Right lobe of liver (tissue), 6 donors: ENCODE measurements around the gene CEACAM19. TPM values are rescaled to one million over a fixed set of nuclear protein-coding genes. Genes with fewer than 3 reads are reported as not detected.
A peak's percentile ranks its signal among the peaks of the same experiment; 100 is the strongest.
"Not testable (repeated sequence)": the region's sequence is repeated elsewhere in the genome, so short reads cannot be mapped to it uniquely, and the experiment has no call there.

ENCODE experiments used
- ATAC-seq, 4 donors: fragments of 200-7000 bp; cut with Tn5 transposase; one replicate each; pipeline ENCODE4 v1.9.1; 2020; ENCODE audit warnings: mild to moderate bottlenecking in 4 of 4, moderate library complexity in 4 of 4
- DNase-seq, 3 donors: peaks; one replicate each; pipeline ENCODE4 v3.0.0-alpha.2; 2020
- H3K27ac ChIP-seq, 3 donors: fragments of 200-600 bp; one replicate each; pipeline ENCODE4 v1.8.0; 2022
- H3K27me3 ChIP-seq, 2 donors: fragments of 200-600 bp; one replicate each; pipeline ENCODE4 v1.8.0; 2022
- H3K36me3 ChIP-seq, 4 donors: fragments of 200-600 bp; sonication (generic) in 1 of 4; one replicate each; pipeline versions ENCODE4 v1.5.1 to v1.8.0; 2017 to 2022; ENCODE audit warnings: control low read depth in 1 of 4
- H3K4me1 ChIP-seq, 4 donors: fragments of 200-600 bp; sonication (generic) in 1 of 4; one replicate each; pipeline versions ENCODE4 v1.5.1 to v1.8.0; 2017 to 2022; ENCODE audit warnings: control low read depth in 1 of 4
- H3K4me3 ChIP-seq, 3 donors: fragments of 200-600 bp; one replicate each; pipeline ENCODE4 v1.8.0; 2022
- H3K9me3 ChIP-seq, 4 donors: fragments of 200-600 bp; sonication (generic) in 1 of 4; one replicate each; pipeline versions ENCODE4 v1.5.1 to v1.8.0; 2017 to 2022; ENCODE audit warnings: control low read depth in 1 of 4
- CTCF ChIP-seq, 4 donors: fragments of 200-600 bp in 3 of 4; fragments of 450-650 bp in 1 of 4; IDR thresholded peaks; one replicate each; pipeline versions ENCODE4 v1.5.1 to v1.8.0; 2016 to 2022; ENCODE audit warnings: antibody characterized with exemption in 4 of 4, mild to moderate bottlenecking in 2 of 4
- POLR2A ChIP-seq: fragments of 450-650 bp; IDR thresholded peaks from one replicate; pipeline ENCODE4 v1.6.1; 2017; ENCODE audit warnings: antibody characterized with exemption, mild to moderate bottlenecking
- WGBS: methylation state at CpG from one replicate; pipeline ENCODE4 v1.1.6; 2018; ENCODE audit warnings: low coverage, low lambda C conversion rate; ENCODE audit not compliant: insufficient coverage; ENCODE audit errors: missing lambda C conversion rate; 5-methylcytosine and 5-hydroxymethylcytosine counted together
- intact Hi-C, 2 donors: fragments of 100-400 bp; cut with DNase I; formaldehyde crosslinking; loops; one replicate each; pipeline versions ENCODE4 v1.11.2 to v1.14.1; 2022
- total RNA-seq, 6 experiments: library from RNA; depleted of rRNA in 2 of 6; stranded (reverse); fragments of >200 nt in 2 of 6; fragmentation: NEBNext Ultra II Directional in 3 of 6; extraction: Animal tissue kit (Norgen Biotek cat#: 25700) in 3 of 6; gene quantifications; one replicate each; pipeline versions ENCODE4 v1.1.0 to v1.2.4, GENCODE V29; 2016 to 2023
- donor health status: DM: no; HTN: yes; CAD: no.
- donor health status: DM: no; HTN: no; CAD: no.
- donor health status: DM: no; HTN: no; CAD: no.
- donor health status: DM: no; HTN: yes; CAD: no.
- donor health status: DM: no; HTN: yes; CAD: no.

CEACAM19 gene
- total RNA-seq, 6 experiments from 2014 or later, result 3.3 to 9.0 (median 4.5) TPM

DNA sequence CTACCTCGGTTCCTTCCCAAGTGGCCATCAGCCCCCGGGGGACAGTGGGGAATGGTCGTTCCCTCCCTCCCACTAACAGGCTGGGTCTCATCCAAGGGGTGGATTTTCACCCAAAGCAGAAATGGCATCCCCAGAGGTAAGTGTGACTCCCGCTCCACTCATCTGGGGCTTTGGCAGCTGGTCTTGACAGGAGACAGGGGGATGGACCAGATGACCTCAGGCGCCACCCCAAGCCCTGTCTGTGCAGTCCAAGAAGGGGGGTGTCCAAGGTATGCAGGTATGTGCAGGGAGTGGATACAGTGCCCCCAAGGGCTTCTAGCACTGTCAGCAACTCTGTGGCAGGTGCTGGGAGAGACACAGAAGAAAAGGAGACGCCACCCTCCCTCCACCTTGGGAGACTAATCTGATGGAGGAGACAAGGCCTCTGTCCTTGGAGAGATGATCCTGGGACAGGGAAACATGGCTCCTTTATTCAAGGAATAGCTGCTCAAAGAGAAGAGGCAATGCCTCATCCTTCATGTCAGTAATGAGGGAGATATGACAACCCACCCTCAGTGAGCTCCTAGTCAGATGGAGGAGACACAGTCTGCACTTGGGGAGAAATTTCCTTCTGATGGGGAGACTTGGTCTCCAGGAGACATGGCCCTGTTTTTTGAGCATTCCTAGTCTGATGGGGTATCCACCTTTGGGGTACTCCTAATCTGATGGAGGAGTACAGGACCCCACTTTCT is 35.4 kb downstream of the CEACAM19 start:
- Histone ChIP-seq H3K36me3 (no peaks in the 10 kb centered on the region), H3K4me3 (no peak overlapping the region), H3K9me3 (no peaks in the 10 kb centered on the region), H3K27me3 (no peaks in the 10 kb centered on the region), H3K4me1 (no peaks in the 10 kb centered on the region), H3K27ac (no peak overlapping the region)
- TF ChIP-seq POLR2A (no peak), CTCF (IDR thresholded peaks at IDR 0.05) (no peak)
- ATAC-seq (no peak), DNase-seq (no peak)
- intact Hi-C loops, result no loop called here
- WGBS, result 80% methylated on average over 1 of the region's 6 CpGs

DNA sequence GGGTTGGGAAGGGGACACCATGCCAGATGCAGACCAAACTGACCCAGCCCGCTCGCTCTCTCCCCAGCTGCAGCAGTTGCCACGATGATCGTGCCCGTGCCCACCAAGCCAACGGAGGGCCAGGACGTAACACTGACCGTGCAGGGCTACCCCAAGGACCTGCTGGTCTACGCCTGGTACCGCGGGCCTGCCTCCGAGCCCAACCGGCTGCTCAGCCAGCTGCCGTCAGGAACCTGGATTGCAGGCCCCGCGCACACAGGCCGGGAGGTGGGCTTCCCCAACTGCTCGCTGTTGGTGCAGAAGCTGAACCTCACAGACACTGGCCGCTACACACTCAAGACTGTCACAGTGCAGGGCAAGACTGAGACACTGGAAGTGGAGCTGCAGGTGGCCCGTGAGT is 36.5 kb downstream of the CEACAM19 start:
- Histone ChIP-seq H3K4me1 (no peaks in the 10 kb centered on the region), H3K9me3 (no peaks in the 10 kb centered on the region), H3K27ac (no peak overlapping the region), H3K4me3 (no peak overlapping the region), H3K36me3 (no peaks in the 10 kb centered on the region), H3K27me3 (no peaks in the 10 kb centered on the region)
- TF ChIP-seq CTCF (IDR thresholded peaks at IDR 0.05) (no peak), POLR2A (no peak)
- WGBS, result 97% methylated on average over 9 of the region's 20 CpGs
- intact Hi-C loops, result no loop called here
- ATAC-seq (no peak), DNase-seq (no peak)

GRCh38 chr19:44708940-44709339 is 37.7 kb downstream of the CEACAM19 start:
- no peaks in the 10 kb centered on the region for H3K9me3 ChIP-seq
- no peak overlapping the region for H3K4me3 ChIP-seq
- intact Hi-C loops, result no loop called here
- DNase-seq (no peak), ATAC-seq (no peak)
- no CpG with 5 or more reads among the region's 5 CpGs for WGBS
- H3K27me3 ChIP-seq, result no peaks in the 10 kb centered on the region
- H3K4me1 ChIP-seq, result no peaks in the 10 kb centered on the region
- TF ChIP-seq CTCF (IDR thresholded peaks at IDR 0.05), result no peak
- TF ChIP-seq POLR2A, result no peak
- no peak overlapping the region for H3K27ac ChIP-seq
- H3K36me3 ChIP-seq, result no peaks in the 10 kb centered on the region

DNA sequence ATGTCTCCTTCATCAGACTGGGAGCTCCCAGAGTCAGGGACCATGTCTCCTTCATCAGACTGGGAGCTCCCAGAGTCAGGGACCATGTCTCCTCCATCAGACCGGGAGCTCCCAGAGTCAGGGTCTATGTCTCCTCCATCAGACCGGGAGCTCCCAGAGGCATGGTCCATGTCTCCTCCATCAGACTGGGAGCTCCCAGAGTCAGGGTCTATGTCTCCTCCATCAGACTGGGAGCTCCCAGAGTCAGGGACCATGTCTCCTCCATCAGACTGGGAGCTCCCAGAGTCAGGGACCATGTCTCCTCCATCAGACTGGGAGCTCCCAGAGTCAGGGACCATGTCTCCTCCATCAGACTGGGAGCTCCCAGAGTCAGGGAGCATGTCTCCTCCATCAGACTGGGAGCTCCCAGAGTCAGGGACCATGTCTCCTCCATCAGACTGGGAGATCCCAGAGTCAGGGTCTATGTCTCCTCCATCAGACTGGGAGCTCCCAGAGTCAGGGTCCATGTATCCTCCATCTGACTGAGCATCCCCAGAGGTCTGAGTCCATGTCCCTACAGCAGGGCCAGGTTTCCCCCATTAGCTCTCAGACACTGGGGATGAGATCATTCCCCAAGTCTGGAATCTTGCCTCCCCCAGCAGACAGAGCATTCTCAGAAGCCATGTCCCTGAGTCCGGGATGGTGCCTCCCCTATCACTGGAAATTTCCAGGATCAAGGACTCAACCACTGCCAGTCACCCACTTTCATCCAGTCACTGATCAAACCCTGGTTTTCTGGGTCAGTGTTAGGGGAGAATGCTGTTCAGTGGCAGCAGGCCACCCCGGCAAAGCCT is 38.4 kb downstream of the CEACAM19 start:
- DNase-seq, H3K4me3 ChIP-seq, ATAC-seq, H3K4me1 ChIP-seq, H3K36me3 ChIP-seq, intact Hi-C loops, H3K27ac ChIP-seq, H3K9me3 ChIP-seq, H3K27me3 ChIP-seq: not testable (repeated sequence)
- WGBS, result 100% methylated on average over 1 of the region's 4 CpGs

DNA sequence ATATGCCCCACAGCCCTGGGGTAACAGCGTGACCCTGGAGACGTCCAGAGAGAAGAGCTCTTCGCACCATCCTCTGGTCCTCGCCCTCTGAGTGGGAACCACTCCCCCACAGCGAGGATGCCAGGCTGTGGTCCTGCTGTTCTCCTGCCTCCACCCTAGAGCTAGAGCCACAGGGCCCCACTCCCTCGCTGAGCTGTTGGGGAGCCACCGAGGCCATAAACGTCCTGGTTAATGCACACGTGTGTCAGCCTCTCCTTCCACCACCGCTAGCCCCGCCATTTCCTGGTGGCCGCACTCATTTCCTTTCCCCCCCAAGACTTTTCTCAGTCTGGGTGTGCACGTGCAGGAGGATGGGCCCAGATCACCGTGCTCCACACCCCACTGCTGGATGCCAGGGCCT is 39.2 kb downstream of the CEACAM19 start:
- no peak for DNase-seq
- peaks cover 0 to 9% (median 0%) of the 10 kb centered on the region in 4 donors for H3K36me3 ChIP-seq
- H3K4me1 ChIP-seq, result no peaks in the 10 kb centered on the region
- H3K27me3 ChIP-seq, result no peaks in the 10 kb centered on the region
- peak in 2 of 4 donors; percentile 9 to 12 for ATAC-seq
- no peaks in the 10 kb centered on the region for H3K9me3 ChIP-seq
- H3K4me3 ChIP-seq, result no peak overlapping the region
- WGBS, result 82% methylated on average over 3 of the region's 14 CpGs
- no peak overlapping the region for H3K27ac ChIP-seq
- intact Hi-C loops, result no loop called here
- TF ChIP-seq CTCF (IDR thresholded peaks at IDR 0.05) (no peak), POLR2A (no peak)
